ENCODE data around the gene MAN2A2.
"Not testable (repeated sequence)": the region's sequence is repeated elsewhere in the genome, so short reads cannot be mapped to it uniquely, and the experiment has no call there.

Gene MAN2A2

DNA sequence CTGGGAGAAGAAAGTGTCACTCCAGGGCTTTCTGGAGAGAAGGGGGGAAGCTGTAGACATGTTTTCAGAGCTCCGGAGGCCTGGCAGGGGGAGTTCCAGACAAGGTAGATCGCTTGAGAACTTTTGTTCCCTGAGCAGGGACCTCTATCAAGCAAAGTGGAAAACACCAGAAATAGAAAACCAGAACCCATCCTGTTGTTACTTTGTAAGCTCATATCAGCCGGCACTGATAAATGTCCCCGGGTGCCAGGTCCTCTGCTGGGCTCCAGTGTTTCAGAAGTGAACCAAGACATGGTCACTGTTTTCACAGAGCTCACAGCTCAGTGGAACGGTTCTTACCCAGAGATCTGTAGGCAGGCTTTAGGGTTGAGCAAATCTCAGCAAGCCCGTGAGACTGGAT, 15.7 kb downstream of the MAN2A2 start:
- DNase-seq (ENCODE audit: low read depth), result no peak

DNA sequence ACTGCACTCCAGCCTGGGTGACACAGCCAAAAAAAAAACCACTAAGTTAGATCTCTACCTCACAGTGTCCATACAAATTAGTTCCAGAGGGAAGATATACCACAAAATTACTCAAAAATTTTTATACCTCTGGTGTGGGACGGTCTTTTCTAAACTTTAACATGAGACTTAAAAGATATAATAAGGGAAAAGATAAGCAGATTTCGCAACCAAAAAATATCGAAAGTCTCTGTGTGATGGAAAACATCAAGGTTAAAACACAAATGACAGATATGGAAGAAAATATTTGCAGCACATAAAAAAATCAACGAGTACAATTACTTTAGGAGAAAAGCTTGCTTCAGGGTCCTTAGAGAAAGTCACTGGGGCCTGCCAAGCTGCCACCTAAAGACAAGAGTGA, 18.8 kb downstream of the MAN2A2 start:
- no peak for DNase-seq (ENCODE audit: low read depth)

DNA sequence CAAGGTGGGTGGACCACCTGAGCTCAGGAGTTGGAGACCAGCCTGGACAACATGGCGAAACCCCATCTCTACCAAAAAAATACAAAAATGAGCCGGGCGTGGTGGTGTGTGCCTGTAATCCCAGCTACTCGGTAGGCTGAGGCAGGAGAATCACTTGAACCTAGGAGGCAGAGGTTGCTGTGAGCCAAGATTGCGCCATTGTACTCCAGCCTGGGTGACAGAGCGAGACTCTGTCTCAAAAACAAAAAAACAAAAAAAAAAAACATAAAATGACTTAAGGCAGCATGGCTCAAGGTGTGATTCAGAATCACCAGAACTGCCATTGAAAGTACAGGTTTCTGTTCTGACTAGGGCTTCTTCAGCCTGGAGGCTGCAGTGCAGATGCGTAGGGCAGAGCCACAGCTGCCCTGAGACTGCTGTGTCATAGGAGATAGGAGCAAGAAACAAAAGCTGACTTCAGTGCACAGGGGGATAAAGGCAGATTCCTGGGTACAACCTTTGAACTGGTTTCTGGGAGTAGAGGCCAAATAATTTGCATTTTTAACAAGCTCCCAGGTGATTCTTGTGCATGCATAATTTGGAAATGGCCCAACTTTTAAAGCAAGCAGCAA, 19.7 kb downstream of the MAN2A2 start:
- not testable (repeated sequence) for DNase-seq (ENCODE audit: low read depth)

DNA sequence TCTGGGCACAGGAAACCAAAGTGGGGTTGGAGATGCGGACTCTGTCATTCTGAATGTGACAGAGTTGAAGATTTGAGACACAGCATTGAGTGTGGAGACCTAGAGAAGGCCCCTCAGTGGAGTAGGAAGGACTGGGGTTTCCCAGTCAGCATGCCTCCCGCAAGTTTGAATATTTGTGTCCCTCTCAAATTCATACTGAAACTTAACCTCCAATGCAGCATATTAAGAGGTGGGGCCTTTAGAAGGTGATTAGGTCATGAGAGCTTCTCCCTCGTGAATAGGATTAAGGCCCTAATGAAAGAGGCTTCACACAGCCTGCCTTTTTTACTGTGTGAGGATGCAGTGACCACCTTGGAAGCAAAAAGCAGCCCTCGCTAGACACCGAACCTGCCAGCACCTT, 21.3 kb downstream of the MAN2A2 start:
- no peak for DNase-seq (ENCODE audit: low read depth)

DNA sequence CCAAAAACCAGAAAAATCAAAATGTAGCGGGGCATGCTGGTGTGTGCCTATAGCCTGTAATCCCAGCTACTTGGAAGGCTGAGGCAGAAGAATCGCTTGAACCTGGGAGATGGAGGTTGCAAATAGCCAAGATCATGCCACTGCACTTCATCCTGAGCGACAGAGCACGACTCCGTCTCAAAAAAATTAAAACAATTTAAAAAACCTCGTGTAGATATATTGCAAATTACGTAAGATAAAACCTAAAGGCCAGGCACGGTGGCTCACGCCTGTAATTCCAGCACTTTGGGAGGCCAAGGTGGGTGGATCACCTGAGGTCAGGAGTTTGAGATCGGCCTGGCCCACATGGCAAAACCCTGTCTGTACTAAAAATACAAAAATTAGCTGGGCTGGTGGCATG, 23.7 kb downstream of the MAN2A2 start:
- DNase-seq (ENCODE audit: low read depth), result not testable (repeated sequence)

DNA sequence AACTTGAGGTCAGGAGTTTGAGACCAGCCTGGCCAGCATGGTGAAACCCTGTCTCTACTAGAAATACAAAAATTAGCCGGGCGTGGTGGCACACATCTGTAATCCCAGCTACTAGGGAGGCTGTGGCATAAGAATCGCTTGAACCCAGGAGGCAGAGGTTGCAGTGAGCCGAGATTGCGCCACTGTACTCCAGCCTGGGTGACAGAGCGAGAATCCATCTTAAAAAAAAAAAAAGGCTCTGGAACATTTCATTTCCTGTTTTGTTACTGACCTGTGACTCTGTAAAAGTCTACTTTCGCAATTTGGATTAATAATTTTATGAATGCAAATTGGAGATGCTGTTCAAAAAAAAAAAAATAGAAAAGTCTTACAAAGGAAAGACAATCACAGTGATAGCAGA, 25.0 kb downstream of the MAN2A2 start:
- not testable (repeated sequence) for DNase-seq (ENCODE audit: low read depth)

DNA sequence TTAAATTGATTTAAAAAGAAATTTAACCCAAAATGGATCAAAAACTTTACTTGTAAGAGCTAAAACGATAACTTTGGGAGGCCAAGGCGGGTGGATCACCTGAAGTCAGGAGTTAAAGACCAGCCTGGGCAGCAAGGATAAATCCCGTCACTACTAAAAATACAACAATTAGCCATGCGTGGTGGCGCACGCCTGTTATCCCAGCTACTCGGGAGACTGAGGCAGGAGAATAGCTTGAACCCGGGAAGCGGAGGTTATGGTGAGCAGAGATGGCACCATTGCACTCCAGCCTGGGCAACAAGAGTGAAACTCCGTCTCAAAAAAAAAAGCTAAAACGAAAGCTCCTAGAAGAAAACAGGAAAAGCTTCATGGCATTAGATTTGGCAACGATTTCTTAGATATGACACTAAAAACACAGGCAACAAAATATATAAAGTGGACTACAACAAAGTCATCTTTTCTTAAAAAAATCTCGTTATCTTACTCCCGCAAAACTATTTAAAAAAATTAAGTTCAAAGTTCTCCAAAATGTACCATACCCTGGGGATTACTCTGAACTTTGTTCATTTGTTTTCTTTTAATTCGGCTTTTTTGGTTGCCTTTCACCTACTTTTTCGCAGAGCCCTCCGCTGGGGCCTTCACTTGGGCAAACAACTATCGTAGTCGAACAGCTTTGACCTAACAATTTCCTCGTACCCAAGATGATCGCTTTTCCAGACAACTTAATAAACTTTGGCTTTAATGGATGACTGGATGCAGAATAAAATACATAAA, 26.3 kb downstream of the MAN2A2 start:
- DNase-seq (ENCODE audit: low read depth), result no peak

DNA sequence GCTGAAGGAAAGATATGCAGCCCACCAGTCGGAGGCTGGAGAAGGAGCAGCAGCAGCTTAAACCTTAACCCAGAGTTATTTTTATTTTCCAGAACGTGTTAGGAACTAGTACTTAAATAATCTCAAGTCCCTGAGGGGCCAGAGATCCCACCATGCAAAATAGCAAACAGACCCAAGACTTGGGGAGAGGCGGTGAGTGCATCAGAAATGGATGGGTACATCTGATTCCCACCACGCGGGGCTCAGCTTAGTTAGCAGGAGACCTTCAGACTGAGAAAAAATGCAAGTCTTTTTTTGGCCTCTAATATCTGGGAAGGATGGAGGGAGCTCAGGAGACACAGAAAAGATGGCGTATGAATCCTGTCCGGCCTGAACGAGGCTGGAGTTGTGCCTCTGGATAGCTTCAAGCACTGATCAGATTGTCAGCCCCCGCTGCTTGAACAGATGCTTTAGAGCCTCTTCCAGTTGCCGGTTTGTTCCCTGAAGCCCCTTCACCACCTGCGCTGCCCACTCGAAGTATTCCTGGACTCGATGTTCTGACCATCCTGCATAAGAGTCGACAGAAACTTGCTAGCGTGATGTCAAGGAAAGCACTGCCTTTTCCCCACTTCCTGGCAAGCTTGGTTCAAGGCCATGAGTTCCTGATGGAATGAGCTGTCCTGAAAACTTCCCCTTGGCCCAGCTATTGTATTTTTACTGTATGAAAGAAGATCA, 27.9 kb downstream of the MAN2A2 start:
- DNase-seq (ENCODE audit: low read depth), result no peak

DNA sequence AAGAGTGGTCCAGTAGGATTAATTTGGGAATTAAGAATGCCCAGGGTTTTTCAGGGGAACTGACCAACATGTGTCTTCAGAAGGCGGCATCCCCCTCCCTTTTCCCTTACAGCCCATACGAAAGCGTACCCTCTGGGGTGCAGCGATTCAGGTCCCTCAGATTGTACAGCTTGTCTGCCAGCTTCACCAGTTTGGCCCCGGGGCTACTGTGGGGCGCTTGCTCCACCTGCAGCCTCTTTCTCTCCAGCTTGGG, 28.4 kb downstream of the MAN2A2 start:
- no peak for DNase-seq (ENCODE audit: low read depth)

DNA sequence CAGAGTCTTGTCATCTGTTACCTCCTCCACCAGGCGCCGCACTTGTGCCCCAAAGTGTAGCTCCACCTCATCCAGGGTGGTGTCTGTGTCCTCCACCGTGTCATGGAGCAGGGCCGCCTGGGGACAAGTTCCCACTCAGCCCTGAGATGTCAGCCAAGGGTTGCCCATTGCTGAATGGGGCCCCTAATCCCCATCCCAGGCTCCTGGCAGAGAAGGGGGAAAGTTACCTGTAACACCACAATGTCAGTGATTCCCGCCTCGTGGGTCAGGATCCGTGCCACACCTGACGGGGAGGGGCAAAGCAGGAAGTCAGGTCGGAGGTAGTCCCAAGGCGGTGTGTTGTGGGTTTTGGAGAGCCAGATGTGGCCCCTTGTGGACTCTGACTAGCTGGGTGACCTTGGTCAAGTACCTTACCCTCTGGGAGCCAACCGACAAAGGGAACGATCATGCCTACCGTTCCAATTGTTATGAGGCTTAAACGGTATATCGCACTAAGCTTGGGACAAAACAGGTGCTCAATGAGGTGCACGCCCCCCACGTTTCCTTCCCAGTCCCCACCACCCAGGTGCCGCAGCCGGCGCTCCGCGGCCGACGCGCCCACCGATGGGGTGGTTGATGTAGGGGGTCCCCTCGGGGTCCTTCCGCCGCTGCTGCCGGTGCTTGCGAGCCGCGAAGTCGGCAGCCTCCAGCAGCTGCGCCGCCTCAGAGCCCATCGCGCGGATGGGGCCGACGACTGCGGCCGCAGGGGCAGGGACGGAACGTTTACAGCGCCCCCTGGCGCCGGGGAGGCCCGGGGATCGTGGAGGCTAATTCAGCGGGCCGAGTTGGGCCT, 28.9 kb downstream of the MAN2A2 start, which contains the start of gene HDDC3:
TSS of gene HDDC3 (minus strand) at position 722 of the 832 bp plus-strand sequence. CDS start at position 713, 9 bp downstream.
- DNase-seq (ENCODE audit: low read depth), result no peak

DNA sequence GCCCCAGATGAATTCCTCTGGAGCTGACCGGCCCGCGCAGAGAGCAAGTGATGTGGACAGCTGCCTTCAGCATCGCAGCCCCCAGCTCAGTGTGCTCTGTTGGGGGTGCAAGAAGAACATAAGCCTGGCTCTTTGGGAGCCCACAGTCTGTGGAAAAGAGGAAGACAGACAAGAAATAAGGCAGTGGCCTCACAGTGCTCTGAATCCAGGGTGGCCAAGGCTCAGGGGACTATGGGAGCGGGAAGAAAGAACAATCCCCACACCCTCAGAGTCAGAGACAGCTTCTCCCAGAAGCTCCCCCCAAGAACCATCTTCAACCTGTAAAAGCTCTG, 29.5 kb downstream of the MAN2A2 start:
- no peak for DNase-seq (ENCODE audit: low read depth)

DNA sequence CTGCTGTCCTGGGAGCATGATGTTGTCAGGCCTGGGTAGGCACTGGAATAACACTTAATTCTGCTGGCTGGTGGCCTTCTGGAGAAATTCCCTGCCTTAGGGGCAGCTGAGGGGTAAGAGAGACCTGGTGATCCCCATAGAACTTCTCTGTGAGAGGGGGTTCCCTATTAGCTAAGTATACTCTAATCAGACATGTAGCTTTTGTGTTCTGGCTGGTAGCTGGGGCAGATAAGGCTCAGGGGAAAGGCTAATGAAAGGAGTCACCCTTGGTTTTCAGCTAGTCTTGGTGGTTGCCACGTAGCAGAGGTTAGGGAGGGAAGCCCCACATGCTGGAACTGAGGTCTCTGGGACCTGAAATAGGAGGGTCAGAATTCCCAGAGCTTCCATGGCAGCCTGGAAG, 30.2 kb downstream of the MAN2A2 start:
- DNase-seq (ENCODE audit: low read depth), result no peak

DNA sequence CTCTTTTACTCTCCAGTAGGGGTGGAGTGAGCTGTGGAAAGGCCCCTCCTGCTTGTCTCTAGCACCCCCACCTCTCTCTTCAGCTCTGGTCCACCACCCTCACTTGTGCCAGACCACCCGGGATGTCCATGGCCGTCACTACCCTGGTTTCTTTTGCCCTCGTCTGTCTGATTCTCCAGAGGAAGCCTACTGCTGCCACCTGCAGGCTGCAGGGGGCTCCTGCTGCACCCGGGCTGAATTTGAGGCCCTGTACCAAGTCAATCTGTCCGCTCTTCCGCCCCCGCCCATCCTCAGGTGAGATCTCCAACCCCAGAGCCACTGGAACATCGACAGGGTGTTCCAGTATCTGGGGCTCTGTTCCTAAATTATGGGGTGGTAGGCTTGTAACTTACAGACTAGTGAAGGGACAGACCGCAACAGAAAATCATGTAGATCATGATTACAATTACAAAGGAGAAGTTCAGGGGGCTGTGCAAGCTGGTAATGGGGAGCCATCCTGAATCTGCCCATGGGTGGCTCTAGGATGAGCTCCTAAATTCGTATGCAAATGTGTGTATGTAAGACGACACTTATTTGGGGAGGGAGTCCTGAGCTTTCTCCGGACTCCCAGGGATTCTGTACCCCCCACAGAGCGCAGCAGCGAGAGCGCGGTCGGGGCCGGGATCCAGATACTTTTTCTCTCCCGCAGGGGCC, 31.3 kb downstream of the MAN2A2 start:
- no peak for DNase-seq (ENCODE audit: low read depth)

DNA sequence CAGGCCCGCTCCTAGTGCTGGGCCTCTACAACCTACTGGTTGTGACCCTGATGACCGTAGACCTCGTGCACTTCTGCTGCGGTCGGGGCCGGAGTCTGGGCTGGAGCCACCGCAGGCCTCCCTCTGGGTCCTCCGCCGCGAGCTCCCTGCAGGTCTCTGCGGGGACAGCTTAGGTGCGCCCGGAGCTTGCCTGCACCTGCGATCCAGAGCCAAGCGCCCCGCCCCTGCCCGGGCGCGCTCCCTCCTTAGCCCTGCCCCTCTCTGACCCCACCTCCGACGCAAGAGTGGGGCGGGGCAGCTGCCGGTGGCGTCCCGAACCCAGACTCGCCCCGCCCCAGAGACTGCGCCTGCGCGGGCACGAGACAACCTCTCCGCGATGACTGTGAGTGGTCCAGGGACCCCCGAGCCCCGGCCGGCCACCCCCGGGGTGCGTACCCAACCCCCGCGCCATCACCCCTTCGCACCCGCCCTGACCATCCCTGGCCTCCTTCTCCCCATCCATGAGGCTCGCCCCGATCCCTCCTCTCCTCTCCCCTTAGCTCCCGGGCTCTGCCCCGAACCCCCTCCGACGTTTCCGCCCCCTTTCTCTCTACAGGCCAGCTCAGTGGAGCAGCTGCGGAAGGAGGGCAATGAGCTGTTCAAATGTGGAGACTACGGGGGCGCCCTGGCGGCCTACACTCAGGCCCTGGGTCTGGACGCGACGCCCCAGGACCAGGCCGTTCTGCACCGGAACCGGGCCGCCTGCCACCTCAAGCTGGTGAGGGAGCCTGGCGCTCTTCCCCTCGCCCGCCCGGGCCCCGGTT, 32.0 kb downstream of the MAN2A2 start, which contains the start of gene UNC45A:
TSS of gene UNC45A (plus strand) at position 337 of the 803 bp plus-strand sequence. CDS start at position 377, 40 bp downstream.
- DNase-seq (ENCODE audit: low read depth), result no peak

DNA sequence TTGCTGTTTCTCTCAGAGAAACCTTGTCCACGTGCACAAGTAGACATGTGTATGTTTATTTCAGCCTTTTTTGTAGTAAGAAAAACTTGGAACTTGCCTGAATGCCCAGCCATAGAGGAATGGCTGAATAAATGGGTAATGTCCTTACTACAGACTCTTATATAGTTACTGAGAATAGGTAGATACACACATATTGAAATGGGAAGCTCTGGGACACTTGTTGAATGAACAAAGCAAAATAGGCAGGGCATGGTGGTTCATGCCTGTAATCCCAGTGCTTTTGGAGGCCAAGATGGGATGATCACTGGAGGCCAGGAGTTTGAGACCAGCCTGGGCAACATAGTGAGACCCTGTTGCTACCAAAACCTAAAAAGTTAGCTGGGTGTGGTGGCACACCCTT, 33.7 kb downstream of the MAN2A2 start:
- DNase-seq (ENCODE audit: low read depth), result no peak

DNA sequence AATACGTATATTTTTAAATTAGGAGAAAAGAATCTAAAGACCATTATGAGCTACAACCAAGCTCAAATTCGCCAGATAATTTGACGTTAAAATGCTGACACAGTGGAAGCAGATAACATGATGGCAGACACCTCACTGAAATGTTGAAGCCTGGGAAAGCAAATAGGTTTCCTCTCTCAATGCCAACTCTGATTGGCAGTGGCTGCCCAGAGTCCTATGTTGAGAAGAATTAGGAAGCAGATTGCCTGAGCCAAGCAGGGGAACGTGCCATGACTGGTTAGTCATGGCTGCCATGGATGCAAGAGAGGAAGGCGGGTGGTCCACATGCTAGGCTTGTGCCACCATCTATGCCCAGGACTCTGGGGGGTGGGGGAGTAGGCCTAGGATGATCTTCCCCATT, 35.2 kb downstream of the MAN2A2 start:
- no peak for DNase-seq (ENCODE audit: low read depth)

DNA sequence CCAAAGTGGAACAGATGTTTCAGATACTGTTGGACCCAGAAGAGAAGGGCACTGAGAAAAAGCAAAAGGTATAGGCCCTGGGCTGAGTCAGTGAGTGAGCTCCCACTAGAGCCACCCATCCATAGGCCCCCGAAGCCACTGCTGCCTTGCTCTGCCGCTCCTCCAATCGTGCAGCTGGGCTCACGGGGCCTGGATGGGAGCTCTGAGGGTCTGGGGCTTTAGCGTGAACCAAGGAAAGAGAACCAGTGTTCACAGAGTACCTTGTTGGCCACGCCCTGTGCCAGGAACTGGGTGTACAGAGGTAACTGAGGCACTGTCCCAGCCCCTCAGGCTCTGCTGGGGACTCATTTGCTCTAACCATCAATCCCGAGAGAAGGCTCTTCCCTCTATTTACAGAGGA, 36.7 kb downstream of the MAN2A2 start:
- no peak for DNase-seq (ENCODE audit: low read depth)

DNA sequence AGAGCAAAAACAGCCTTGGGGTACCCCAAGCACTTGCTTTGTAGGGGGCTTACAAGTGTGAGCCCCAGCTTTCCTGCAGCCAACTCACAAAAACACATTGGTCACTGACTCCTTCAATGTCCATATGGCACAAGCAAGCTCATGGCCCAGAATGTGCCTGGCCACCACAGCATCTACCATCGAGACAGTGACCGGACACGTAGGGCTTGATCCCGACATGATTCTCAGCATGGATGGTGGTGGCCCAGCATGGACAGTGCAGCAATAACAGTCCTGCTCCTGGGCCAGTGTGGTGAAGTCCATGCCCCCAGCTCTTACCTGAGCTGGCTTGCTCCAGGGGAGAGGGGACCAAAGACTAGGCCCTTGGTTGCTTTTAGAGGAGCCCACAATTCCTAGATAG, 37.9 kb downstream of the MAN2A2 start:
- DNase-seq (ENCODE audit: low read depth), result no peak

DNA sequence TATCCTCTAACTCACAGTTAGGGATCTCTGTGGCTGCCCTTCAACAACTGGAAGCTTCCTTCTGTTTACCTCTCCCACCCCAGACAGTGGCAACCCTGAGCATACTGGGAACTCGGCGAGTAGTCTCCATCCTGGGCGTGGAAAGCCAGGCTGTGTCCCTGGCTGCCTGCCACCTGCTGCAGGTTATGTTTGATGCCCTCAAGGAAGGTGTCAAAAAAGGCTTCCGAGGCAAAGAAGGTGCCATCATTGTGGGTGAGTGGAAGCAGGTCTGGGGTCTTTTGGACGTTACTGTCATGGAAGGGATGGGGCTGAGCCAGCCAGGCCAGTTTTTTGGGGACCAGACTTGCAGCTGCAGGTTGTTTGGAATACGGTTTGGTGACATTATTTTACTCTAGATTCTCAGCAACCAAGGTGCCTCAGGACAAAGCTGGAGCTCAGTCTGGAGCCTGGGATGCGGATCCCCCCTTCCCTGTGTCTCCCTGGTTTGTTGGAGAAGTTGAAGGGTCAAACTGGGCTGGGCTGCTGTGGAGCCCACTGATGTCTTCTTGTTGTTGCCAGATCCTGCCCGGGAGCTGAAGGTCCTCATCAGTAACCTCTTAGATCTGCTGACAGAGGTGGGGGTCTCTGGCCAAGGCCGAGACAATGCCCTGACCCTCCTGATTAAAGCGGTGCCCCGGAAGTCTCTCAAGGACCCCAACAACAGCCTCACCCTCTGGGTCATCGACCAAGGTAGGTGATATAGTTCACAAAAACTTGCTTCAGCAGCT, 39.4 kb downstream of the MAN2A2 start:
- no peak for DNase-seq (ENCODE audit: low read depth)

DNA sequence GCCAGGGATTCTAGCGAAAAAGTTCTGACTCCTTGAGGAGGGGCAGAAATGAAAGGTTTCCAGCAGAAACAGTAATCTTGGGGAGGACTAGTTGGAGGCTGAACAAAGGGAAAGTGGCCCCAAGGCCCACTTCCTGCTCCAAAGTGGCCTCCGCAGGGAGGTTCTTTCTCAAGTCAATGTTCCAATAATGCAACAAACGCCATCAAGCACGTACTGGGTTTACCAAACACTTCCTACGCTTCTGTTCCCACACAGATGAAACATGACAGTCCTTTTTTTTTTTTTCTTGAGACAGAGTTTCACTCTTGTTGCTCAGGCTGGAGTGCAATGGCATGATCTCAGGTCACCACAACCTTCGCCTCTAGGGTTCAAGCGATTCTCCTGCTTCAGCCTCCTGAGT, 42.0 kb downstream of the MAN2A2 start:
- DNase-seq (ENCODE audit: low read depth), result no peak

Data from GM04503 (cell line).